Adrenal gland (tissue), 12 donors: ENCODE measurements around the gene OPN4. TPM values are rescaled to one million over a fixed set of nuclear protein-coding genes. Genes with fewer than 3 reads are reported as not detected.
A peak's percentile ranks its signal among the peaks of the same experiment; 100 is the strongest.

Experiments used
- DNase-seq, 7 donors: peaks; one replicate each; pipeline ENCODE4 v3.0.0-alpha.2; 2019 to 2020
- H3K27ac ChIP-seq, 5 donors: fragments of 200-600 bp; sonication (generic) in 4 of 5; 1 replicate in 3 of 5; 2 replicates in 2 of 5; pipeline versions ENCODE4 v1.5.1 to v1.8.0; 2016 to 2020; ENCODE audit warnings: mild to moderate bottlenecking in 1 of 5
- H3K27me3 ChIP-seq: fragments of 200-600 bp; 2 replicates; pipeline ENCODE4 v1.8.0; 2021
- H3K36me3 ChIP-seq, 2 donors: fragments of 200-600 bp; replicated peaks in 1 of 2; 1 replicate in 1 of 2; 2 replicates in 1 of 2; pipeline versions ENCODE4 v1.5.1 to v1.8.0; 2018 to 2022
- H3K4me1 ChIP-seq, 2 donors: fragments of 200-600 bp; replicated peaks in 1 of 2; 1 replicate in 1 of 2; 2 replicates in 1 of 2; pipeline versions ENCODE4 v1.5.1 to v1.8.0; 2018 to 2021
- H3K4me3 ChIP-seq, 4 donors: fragments of 200-600 bp; sonication (generic) in 3 of 4; one replicate each; pipeline ENCODE4 v1.5.1; 2016 to 2018
- H3K9me3 ChIP-seq, 3 donors: fragments of 200-600 bp; sonication (generic) in 1 of 3; replicated peaks in 1 of 3; 1 replicate in 2 of 3; 2 replicates in 1 of 3; pipeline versions ENCODE4 v1.5.1 to v1.8.0; 2016 to 2021
- CTCF ChIP-seq, 6 experiments: fragments of 450-650 bp in 4 of 6; fragments of 200-600 bp in 2 of 6; sonication (generic) in 1 of 6; IDR thresholded peaks; 1 replicate in 5 of 6; 2 replicates in 1 of 6; pipeline versions ENCODE4 v1.5.1 to v1.8.0; 2016 to 2021; ENCODE audit warnings: antibody characterized with exemption in 6 of 6, mild to moderate bottlenecking in 2 of 6, moderate library complexity in 1 of 6
- POLR2A ChIP-seq, 2 donors: fragments of 450-650 bp; IDR thresholded peaks; one replicate each; pipeline ENCODE4 v1.6.1; 2017; ENCODE audit warnings: antibody characterized with exemption in 2 of 2, mild to moderate bottlenecking in 2 of 2, moderate library complexity in 1 of 2
- WGBS, 4 donors: extraction: QIAGEN DNeasy Blood & Tissue Kit in 2 of 4; methylation state at CpG; one replicate each; pipeline versions ENCODE4 v1.1.5 to v1.1.7; 2013 to 2017; 5-methylcytosine and 5-hydroxymethylcytosine counted together
- intact Hi-C, 2 donors: fragments of 100-400 bp; cut with DNase I; formaldehyde crosslinking; loops; one replicate each; pipeline versions ENCODE4 v1.14.1 to v1.15.0; 2022 to 2023
- polyA plus RNA-seq, 3 donors: library from polyadenylated mRNA; stranded (reverse); fragments of 200-250 nt in 2 of 3; fragments of 350-450 nt in 1 of 3; fragmentation: Illumina TruSeq in 1 of 3; extraction: RNeasy Lipid Tissue Mini Kit (QIAGEN cat#74804) in 1 of 3; gene quantifications; one replicate each; pipeline ENCODE4 v1.2.3, GENCODE V29; 2013 to 2014
- total RNA-seq, 9 donors: library from RNA; depleted of rRNA in 4 of 9; stranded (reverse); fragments of >200 nt in 4 of 9; fragments of 120-200 nt in 1 of 9; fragmentation: NEBNext Ultra II Directional in 1 of 9; extraction: Animal tissue kit (Norgen Biotek cat#: 25700) in 1 of 9; gene quantifications; one replicate each; pipeline versions ENCODE4 v1.1.0 to v1.2.4, GENCODE V29; 2013 to 2023
- donor health status: healthy with polysubstance abuse.
- donor health status: Bipolar disorder and iron deficiency.
- donor health status: DM: yes; HTN: yes; CAD: no.
- donor health status: DM: no; HTN: no; CAD: no.
- donor health status: DM: no; HTN: no; CAD: no.
- donor health status: DM: yes; HTN: yes; CAD: no.

The OPN4 gene
- total and polyA plus RNA-seq, 12 donors = 0.28 to 1.2 (median 0.30) TPM; not detected in 7

- 61 to 91% (median 67%) methylated on average over 5 of the region's 5 CpGs for WGBS, 4 donors
- TF ChIP-seq POLR2A (IDR thresholded peaks at IDR 0.05) (no peak), CTCF (IDR thresholded peaks at IDR 0.05) (no peak)
- DNase-seq = peak in 1 of 7 donors; percentile 6
- H3K4me1 ChIP-seq = peaks cover 6 to 8% of the 10 kb centered on the region in 2 donors
- H3K27me3 ChIP-seq = no peaks in the 10 kb centered on the region
- no peak overlapping the region for H3K4me3 ChIP-seq
- no peaks in the 10 kb centered on the region for H3K36me3 ChIP-seq
- intact Hi-C loops = no loop called here
- no peaks in the 10 kb centered on the region for H3K9me3 ChIP-seq
- H3K27ac ChIP-seq = no peak overlapping the region
Measured at GRCh38 chr10:86715836-86716235, 61.5 kb downstream of the OPN4 start.

Other genes starting within 250 kb of the OPN4 start
- gene WAPL, start 132.8 kb upstream of the OPN4 start, total RNA-seq = 10 to 100 TPM; 20.5 to 44.5 (median 31.6) TPM
- gene WAPL, start 132.8 kb upstream of the OPN4 start, polyA plus RNA-seq = 10 to 100 TPM; 11.1 to 32.9 (median 14.6) TPM
- under 1 TPM; 0.14 to 0.57 (median 0.29) TPM for gene LDB3, start 14.0 kb downstream of the OPN4 start, total RNA-seq
- 1 to 10 TPM in 2 of 3 donors, under 1 TPM in 1; 0.40 to 2.7 (median 1.9) TPM for gene LDB3, start 14.0 kb downstream of the OPN4 start, polyA plus RNA-seq
- 10 to 100 TPM; 21.2 to 55.9 (median 35.7) TPM for gene BMPR1A, start 102.1 kb downstream of the OPN4 start, total RNA-seq
- gene BMPR1A, start 102.1 kb downstream of the OPN4 start, polyA plus RNA-seq = 10 to 100 TPM in 1 of 3 donors, 1 to 10 TPM in 2; 4.4 to 22.3 (median 4.4) TPM